ENCODE results near the gene CHDH. TPM values are rescaled to one million over a fixed set of nuclear protein-coding genes. Genes with fewer than 3 reads are reported as not detected.

Gene CHDH
- total RNA-seq, 1 experiment from 2014 or later: 28.5 TPM

DNA sequence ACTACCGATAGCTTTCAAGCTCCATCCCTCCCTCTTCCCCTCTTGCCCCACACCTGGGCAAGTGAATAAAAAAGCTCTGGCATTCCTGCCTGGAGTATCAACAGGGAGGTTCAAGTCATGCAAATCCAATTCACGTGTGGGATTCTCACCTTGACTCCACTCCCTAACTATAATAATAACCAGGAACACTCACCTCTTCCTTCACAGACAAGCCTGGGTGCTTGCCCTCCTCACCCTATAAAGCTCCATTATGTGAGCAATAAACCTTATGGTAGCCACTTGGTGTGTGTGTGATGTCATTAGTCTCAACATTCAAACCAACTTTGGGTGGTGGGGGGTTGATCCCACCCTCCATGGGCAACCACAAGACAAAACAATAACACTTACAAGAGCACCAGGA lies 16.6 kb downstream of the CHDH start:
- peaks cover 19% of the 10 kb centered on the region for H3K36me3 Mint-ChIP-seq (ENCODE audit: insufficient read depth, unreplicated experiment)
- TF ChIP-seq, protein P1, sequence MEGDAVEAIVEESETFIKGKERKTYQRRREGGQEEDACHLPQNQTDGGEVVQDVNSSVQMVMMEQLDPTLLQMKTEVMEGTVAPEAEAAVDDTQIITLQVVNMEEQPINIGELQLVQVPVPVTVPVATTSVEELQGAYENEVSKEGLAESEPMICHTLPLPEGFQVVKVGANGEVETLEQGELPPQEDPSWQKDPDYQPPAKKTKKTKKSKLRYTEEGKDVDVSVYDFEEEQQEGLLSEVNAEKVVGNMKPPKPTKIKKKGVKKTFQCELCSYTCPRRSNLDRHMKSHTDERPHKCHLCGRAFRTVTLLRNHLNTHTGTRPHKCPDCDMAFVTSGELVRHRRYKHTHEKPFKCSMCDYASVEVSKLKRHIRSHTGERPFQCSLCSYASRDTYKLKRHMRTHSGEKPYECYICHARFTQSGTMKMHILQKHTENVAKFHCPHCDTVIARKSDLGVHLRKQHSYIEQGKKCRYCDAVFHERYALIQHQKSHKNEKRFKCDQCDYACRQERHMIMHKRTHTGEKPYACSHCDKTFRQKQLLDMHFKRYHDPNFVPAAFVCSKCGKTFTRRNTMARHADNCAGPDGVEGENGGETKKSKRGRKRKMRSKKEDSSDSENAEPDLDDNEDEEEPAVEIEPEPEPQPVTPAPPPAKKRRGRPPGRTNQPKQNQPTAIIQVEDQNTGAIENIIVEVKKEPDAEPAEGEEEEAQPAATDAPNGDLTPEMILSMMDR (IDR thresholded peaks at IDR 0.05; ENCODE audit: unreplicated experiment): no peak
- DNase-seq: no peak
- no peak overlapping the region for H3K27ac Mint-ChIP-seq (ENCODE audit: unreplicated experiment)
- H3K9me3 Mint-ChIP-seq (ENCODE audit: low read depth, unreplicated experiment): no peaks in the 10 kb centered on the region
- no peak overlapping the region for H3K4me3 Mint-ChIP-seq (ENCODE audit: low read depth, unreplicated experiment)
- H3K27me3 Mint-ChIP-seq (ENCODE audit: unreplicated experiment): no peaks in the 10 kb centered on the region
- intact Hi-C loops (cut with micrococcal nuclease; ENCODE audit: unreplicated experiment): no loop called here
- no TSS peak for BruUV-seq (replicated peaks)
- peaks cover 33% of the 10 kb centered on the region for H3K4me1 Mint-ChIP-seq (ENCODE audit: low read depth, unreplicated experiment)
- CTCF ChIA-PET: interaction anchor here (0.5 to 0.6 kb wide), 2 partner anchors 516 to 1702 kb away, joined by 3 read pairs; no protein-coding TSS in a partner anchor

DNA sequence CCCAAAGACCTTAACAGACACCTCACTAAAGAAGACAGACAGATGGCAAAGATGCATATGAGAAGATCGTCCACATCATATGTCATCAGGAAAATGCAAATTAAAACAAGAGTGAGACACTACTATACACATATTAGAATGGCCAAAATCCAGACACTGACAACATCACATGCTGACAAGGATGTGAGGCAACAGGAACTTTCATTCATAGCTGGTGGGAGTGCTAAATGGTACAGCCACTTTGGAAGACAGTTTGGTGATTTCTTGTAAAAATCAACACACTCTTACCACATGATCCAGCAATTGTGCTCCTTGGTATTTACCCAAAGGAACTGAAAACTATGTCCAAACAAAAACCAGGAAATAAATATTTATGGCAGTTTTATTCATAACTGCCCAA lies 17.6 kb downstream of the CHDH start:
- no peaks in the 10 kb centered on the region for H3K27me3 Mint-ChIP-seq (ENCODE audit: unreplicated experiment)
- peaks cover 23% of the 10 kb centered on the region for H3K36me3 Mint-ChIP-seq (ENCODE audit: insufficient read depth, unreplicated experiment)

DNA sequence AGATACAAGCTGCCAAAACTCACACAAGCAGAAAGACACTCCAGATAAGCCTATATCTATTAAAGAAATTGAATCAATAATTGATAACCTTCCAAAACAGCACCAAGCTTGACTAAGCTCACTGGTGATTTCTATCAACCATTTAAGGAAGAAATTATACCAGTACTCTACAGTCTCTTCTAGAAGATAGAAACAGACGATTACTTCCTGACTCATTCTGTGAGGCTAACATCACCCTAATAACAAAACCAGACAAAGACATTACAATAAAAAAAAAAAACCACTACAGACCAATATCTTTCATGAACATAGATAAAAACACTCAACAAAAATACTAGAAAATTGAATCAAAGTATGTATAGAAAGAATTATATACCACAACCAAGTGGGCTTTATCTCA lies 20.2 kb downstream of the CHDH start:
- Mint-ChIP-seq H3K4me3 (ENCODE audit: low read depth, unreplicated experiment) (no peak overlapping the region), H3K36me3 (ENCODE audit: insufficient read depth, unreplicated experiment) (peaks cover 27% of the 10 kb centered on the region), H3K27ac (ENCODE audit: unreplicated experiment) (no peak overlapping the region), H3K27me3 (ENCODE audit: unreplicated experiment) (no peaks in the 10 kb centered on the region), H3K9me3 (ENCODE audit: low read depth, unreplicated experiment) (no peaks in the 10 kb centered on the region), H3K4me1 (ENCODE audit: low read depth, unreplicated experiment) (peaks cover 33% of the 10 kb centered on the region)
- no TSS peak for BruUV-seq (replicated peaks)
- TF ChIP-seq, protein P1 (IDR thresholded peaks at IDR 0.05; ENCODE audit: unreplicated experiment): no peak
- intact Hi-C loops (cut with micrococcal nuclease; ENCODE audit: unreplicated experiment): no loop called here
- CTCF ChIA-PET: interaction anchor here (0.6 kb wide), 1 partner anchor 571 kb away, joined by 3 read pairs; no protein-coding TSS in a partner anchor
- DNase-seq: no peak

More for the DNA sequence above, 17.6 kb downstream of the CHDH start:
- H3K9me3 Mint-ChIP-seq (ENCODE audit: low read depth, unreplicated experiment): no peaks in the 10 kb centered on the region
- intact Hi-C loops (cut with micrococcal nuclease; ENCODE audit: unreplicated experiment): no loop called here
- H3K27ac Mint-ChIP-seq (ENCODE audit: unreplicated experiment): peak overlapping the region; percentile 36
- no peak overlapping the region for H3K4me3 Mint-ChIP-seq (ENCODE audit: low read depth, unreplicated experiment)
- no peak for DNase-seq
- TF ChIP-seq, protein P1 (IDR thresholded peaks at IDR 0.05; ENCODE audit: unreplicated experiment): no peak
- CTCF ChIA-PET: no interaction called here
- no TSS peak for BruUV-seq (replicated peaks)
- peaks cover 33% of the 10 kb centered on the region for H3K4me1 Mint-ChIP-seq (ENCODE audit: low read depth, unreplicated experiment)

DNA sequence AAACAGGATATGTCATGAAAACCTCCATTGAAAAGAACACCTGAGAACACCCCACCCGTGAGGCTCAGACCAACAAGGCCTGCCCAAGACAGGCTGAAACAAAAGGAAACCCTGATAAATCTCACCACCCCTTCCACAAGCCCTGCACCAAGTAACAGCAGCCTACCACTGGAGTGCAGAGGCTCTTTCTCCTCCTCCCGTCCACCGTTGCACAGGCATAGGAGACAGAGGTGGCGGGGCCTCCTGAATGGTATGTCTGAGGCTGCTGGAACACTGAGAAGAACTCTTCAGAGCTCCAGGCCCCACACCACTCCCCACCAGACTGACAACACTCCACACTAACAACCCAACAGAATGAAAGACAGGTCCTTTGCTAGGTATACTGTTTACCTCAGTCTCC lies 21.4 kb downstream of the CHDH start:
- no peak for DNase-seq
- intact Hi-C loops (cut with micrococcal nuclease; ENCODE audit: unreplicated experiment): no loop called here
- H3K27ac Mint-ChIP-seq (ENCODE audit: unreplicated experiment): no peak overlapping the region
- peaks cover 33% of the 10 kb centered on the region for H3K4me1 Mint-ChIP-seq (ENCODE audit: low read depth, unreplicated experiment)
- CTCF ChIA-PET: no interaction called here
- BruUV-seq (replicated peaks): no TSS peak
- H3K9me3 Mint-ChIP-seq (ENCODE audit: low read depth, unreplicated experiment): no peaks in the 10 kb centered on the region
- TF ChIP-seq, protein P1 (IDR thresholded peaks at IDR 0.05; ENCODE audit: unreplicated experiment): no peak
- H3K36me3 Mint-ChIP-seq (ENCODE audit: insufficient read depth, unreplicated experiment): peaks cover 24% of the 10 kb centered on the region
- no peak overlapping the region for H3K4me3 Mint-ChIP-seq (ENCODE audit: low read depth, unreplicated experiment)
- H3K27me3 Mint-ChIP-seq (ENCODE audit: unreplicated experiment): no peaks in the 10 kb centered on the region

Data from Calu3 (cell line).